Liver (tissue), 9 donors: ENCODE data around the gene KIRREL1. TPM values are rescaled to one million over a fixed set of nuclear protein-coding genes. Genes with fewer than 3 reads are reported as not detected.

Experiments used
- DNase-seq: peaks from one replicate; pipeline ENCODE4 v3.0.0-alpha.2; 2017; ENCODE audit warnings: low spot score
- H3K27ac ChIP-seq, 2 donors: one replicate each; pipeline ENCODE4 v1.7.0; 2013; ENCODE audit warnings: inconsistent platforms in 2 of 2, low read length in 2 of 2, control low read depth in 1 of 2, low read depth in 1 of 2, mild to moderate bottlenecking in 1 of 2
- H3K27me3 ChIP-seq, 4 donors: one replicate each; pipeline versions ENCODE4 v1.6.1 to v1.7.0; 2013; ENCODE audit warnings: low read length in 3 of 4, inconsistent platforms in 1 of 4, mild to moderate bottlenecking in 1 of 4, moderate library complexity in 1 of 4; ENCODE audit not compliant: control insufficient read depth in 4 of 4, insufficient read depth in 4 of 4
- H3K36me3 ChIP-seq, 4 donors: one replicate each; pipeline versions ENCODE4 v1.6.1 to v1.7.0; 2013; ENCODE audit warnings: low read length in 3 of 4, mild to moderate bottlenecking in 3 of 4, low read depth in 1 of 4, moderate library complexity in 1 of 4; ENCODE audit not compliant: control insufficient read depth in 4 of 4, insufficient read depth in 3 of 4
- H3K4me1 ChIP-seq, 4 donors: one replicate each; pipeline versions ENCODE4 v1.6.1 to v1.7.0; 2013; ENCODE audit warnings: low read length in 3 of 4, mild to moderate bottlenecking in 3 of 4, moderate library complexity in 1 of 4; ENCODE audit not compliant: control insufficient read depth in 4 of 4, insufficient read depth in 4 of 4
- H3K4me3 ChIP-seq, 3 donors: one replicate each; pipeline versions ENCODE4 v1.6.1 to v1.7.0; 2013; ENCODE audit warnings: low read length in 3 of 3, control low read depth in 1 of 3, low read depth in 1 of 3, mild to moderate bottlenecking in 1 of 3
- H3K9ac ChIP-seq, 2 donors: one replicate each; pipeline ENCODE4 v1.7.0; 2013; ENCODE audit warnings: low read length in 2 of 2, mild to moderate bottlenecking in 2 of 2, moderate library complexity in 2 of 2, control low read depth in 1 of 2, low read depth in 1 of 2
- H3K9me3 ChIP-seq, 4 donors: one replicate each; pipeline versions ENCODE4 v1.6.1 to v1.7.0; 2013; ENCODE audit warnings: low read length in 3 of 4; ENCODE audit not compliant: control insufficient read depth in 4 of 4
- ATF3 ChIP-seq: IDR thresholded peaks from 2 replicates; pipeline ENCODE4 v1.6.1; 2016; ENCODE audit warnings: antibody characterized with exemption
- CTCF ChIP-seq: fragments of 150-350 bp; IDR thresholded peaks from 2 replicates; pipeline ENCODE4 v1.5.1; 2017; ENCODE audit warnings: improper control_type of control experiment, low read depth, low read length; ENCODE audit not compliant: missing input control
- EGR1 ChIP-seq, 2 donors: IDR thresholded peaks; 2 replicates each; pipeline ENCODE4 v1.6.1; 2016 to 2018; ENCODE audit warnings: antibody characterized with exemption in 2 of 2, low read depth in 2 of 2
- FOXA1 ChIP-seq: IDR thresholded peaks from 2 replicates; pipeline ENCODE4 v1.6.1; 2016; ENCODE audit warnings: antibody characterized with exemption
- FOXA2 ChIP-seq: IDR thresholded peaks from 2 replicates; pipeline ENCODE4 v1.6.1; 2016; ENCODE audit warnings: antibody characterized with exemption
- GABPA ChIP-seq, 2 donors: IDR thresholded peaks in 1 of 2; conservative IDR thresholded peaks in 1 of 2; 2 replicates each; pipeline ENCODE4 v1.6.1; 2016; ENCODE audit warnings: antibody characterized with exemption in 2 of 2, mild to moderate bottlenecking in 1 of 2, moderate library complexity in 1 of 2
- HNF4A ChIP-seq, 2 donors: conservative IDR thresholded peaks; 2 replicates each; pipeline ENCODE4 v1.6.1; 2016; ENCODE audit warnings: antibody characterized with exemption in 2 of 2, mild to moderate bottlenecking in 2 of 2
- JUND ChIP-seq, 2 donors: IDR thresholded peaks; 2 replicates each; pipeline ENCODE4 v1.6.1; 2016; ENCODE audit warnings: antibody characterized with exemption in 2 of 2
- NR2F2 ChIP-seq: IDR thresholded peaks from 2 replicates; pipeline ENCODE4 v1.6.1; 2016; ENCODE audit warnings: antibody characterized with exemption
- RAD21 ChIP-seq, 2 donors: IDR thresholded peaks; 2 replicates each; pipeline ENCODE4 v1.6.1; 2016; ENCODE audit warnings: antibody characterized with exemption in 2 of 2, mild to moderate bottlenecking in 2 of 2
- RXRA ChIP-seq, 2 donors: IDR thresholded peaks; 2 replicates each; pipeline ENCODE4 v1.6.1; 2017 to 2018; ENCODE audit warnings: antibody characterized with exemption in 2 of 2, mild to moderate bottlenecking in 1 of 2
- SP1 ChIP-seq: IDR thresholded peaks from 2 replicates; pipeline ENCODE4 v1.6.1; 2018; ENCODE audit warnings: antibody characterized with exemption, mild to moderate bottlenecking
- TAF1 ChIP-seq: conservative IDR thresholded peaks from 2 replicates; pipeline ENCODE4 v1.6.1; 2016; ENCODE audit warnings: antibody characterized with exemption, mild to moderate bottlenecking
- YY1 ChIP-seq: IDR thresholded peaks from 2 replicates; pipeline ENCODE4 v1.6.1; 2016; ENCODE audit warnings: antibody characterized with exemption, mild to moderate bottlenecking
- WGBS: extraction: QIAGEN DNeasy Blood & Tissue Kit; methylation state at CpG from one replicate; pipeline ENCODE4 v1.1.7; 2013; 5-methylcytosine and 5-hydroxymethylcytosine counted together
- polyA plus RNA-seq, 2 donors: library from polyadenylated mRNA; stranded (reverse) in 1 of 2; unstranded in 1 of 2; fragments of 200-250 nt in 1 of 2; fragments of >200 nt in 1 of 2; fragmentation: Nextera tagmentation in 1 of 2; extraction: Ambion mirVana in 1 of 2; gene quantifications; one replicate each; pipeline versions ENCODE4 v1.2.1 to v1.2.3, GENCODE V29; 2013 to 2015
- total RNA-seq, 2 donors: library from RNA; depleted of rRNA; stranded (reverse); fragments of >200 nt; gene quantifications; one replicate each; pipeline ENCODE4 v1.2.3, GENCODE V29; 2014
- TF ChIP-seq, protein P1 (sequence below): IDR thresholded peaks from 2 replicates; pipeline ENCODE4 v1.6.1; 2016; ENCODE audit warnings: antibody characterized with exemption
- TF ChIP-seq, protein P2 (sequence below): IDR thresholded peaks from 2 replicates; pipeline ENCODE4 v1.6.1; 2016; ENCODE audit warnings: antibody characterized with exemption, mild to moderate bottlenecking
- donor health status: healthy.
- donor health status: healthy.
- donor health status: healthy.
- donor health status: healthy.
- donor health status: healthy.

Gene KIRREL1
- total and polyA plus RNA-seq, 4 donors: 0.82 to 6.0 (median 3.1) TPM

- WGBS: 84% methylated on average over 4 of the region's 4 CpGs
- H3K27me3 ChIP-seq: no peaks in the 10 kb centered on the region
- H3K4me3 ChIP-seq: no peak overlapping the region
- TF ChIP-seq CTCF (peak; percentile 45), RAD21 (IDR thresholded peaks at IDR 0.05) (peak; percentile 39 to 64), HNF4A (conservative IDR thresholded peaks at IDR 0.05) (no peak), RXRA (IDR thresholded peaks at IDR 0.05) (no peak)
- H3K9me3 ChIP-seq: no peaks in the 10 kb centered on the region
- no peaks in the 10 kb centered on the region for H3K4me1 ChIP-seq
- DNase-seq: no peak
- H3K27ac ChIP-seq: no peak overlapping the region
- no peaks in the 10 kb centered on the region for H3K36me3 ChIP-seq
- H3K9ac ChIP-seq: no peak overlapping the region
Measured at GRCh38 chr1:158095737-158096335, 102.4 kb downstream of the KIRREL1 start.

GRCh38 chr1:158098256-158098655, 104.8 kb downstream of the KIRREL1 start:
- no peak overlapping the region for H3K9ac ChIP-seq
- no peaks in the 10 kb centered on the region for H3K9me3 ChIP-seq
- H3K27me3 ChIP-seq: peaks cover 0 to 4% (median 0%) of the 10 kb centered on the region in 4 donors
- no peak for DNase-seq
- 85% methylated on average over 5 of the region's 5 CpGs for WGBS
- no peaks in the 10 kb centered on the region for H3K36me3 ChIP-seq
- peaks cover 0 to 1% (median 0%) of the 10 kb centered on the region in 4 donors for H3K4me1 ChIP-seq
- TF ChIP-seq CTCF: no peak
- no peak for TF ChIP-seq NR2F2
- TF ChIP-seq EGR1 (IDR thresholded peaks at IDR 0.05; ENCODE audit: low read depth in 2 of 2): no peak
- no peak for TF ChIP-seq JUND (IDR thresholded peaks at IDR 0.05)
- TF ChIP-seq HNF4A (conservative IDR thresholded peaks at IDR 0.05): no peak
- H3K27ac ChIP-seq: no peak overlapping the region
- no peak overlapping the region for H3K4me3 ChIP-seq

DNA sequence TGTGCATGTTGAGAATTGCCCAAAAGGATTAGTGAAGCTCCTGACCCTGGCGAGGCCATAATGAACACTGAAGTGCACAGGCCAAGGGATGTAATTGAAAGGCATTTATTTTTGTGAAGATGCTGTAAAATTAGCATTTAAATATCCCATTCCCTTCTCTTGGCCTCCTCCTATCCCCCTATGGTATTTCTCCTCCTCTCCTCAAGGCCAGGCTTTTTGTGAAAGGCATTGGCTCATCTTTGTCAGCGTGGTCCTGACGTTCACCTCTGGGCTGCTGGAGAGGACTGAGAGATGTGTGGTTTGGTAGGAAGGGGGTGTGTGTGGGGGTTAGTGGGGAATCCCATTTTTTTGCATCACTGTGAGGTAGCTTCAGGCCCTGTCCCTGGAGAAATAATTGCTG, 105.7 kb downstream of the KIRREL1 start:
- no peak for DNase-seq
- Histone ChIP-seq H3K27ac (no peak overlapping the region), H3K9me3 (no peaks in the 10 kb centered on the region), H3K27me3 (peaks cover 0 to 5% (median 2%) of the 10 kb centered on the region in 4 donors), H3K9ac (no peak overlapping the region), H3K4me3 (no peak overlapping the region), H3K36me3 (no peaks in the 10 kb centered on the region), H3K4me1 (peaks cover 0 to 1% (median 0%) of the 10 kb centered on the region in 4 donors)
- WGBS: 87% methylated on average over 3 of the region's 3 CpGs
- no peak for TF ChIP-seq YY1
- TF ChIP-seq, protein P1, sequence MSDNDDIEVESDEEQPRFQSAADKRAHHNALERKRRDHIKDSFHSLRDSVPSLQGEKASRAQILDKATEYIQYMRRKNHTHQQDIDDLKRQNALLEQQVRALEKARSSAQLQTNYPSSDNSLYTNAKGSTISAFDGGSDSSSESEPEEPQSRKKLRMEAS: no peak
- no peak for TF ChIP-seq HNF4A (conservative IDR thresholded peaks at IDR 0.05)
- no peak for TF ChIP-seq CTCF
- TF ChIP-seq NR2F2: no peak
- no peak for TF ChIP-seq RXRA (IDR thresholded peaks at IDR 0.05)
- no peak for TF ChIP-seq TAF1
- no peak for TF ChIP-seq JUND (IDR thresholded peaks at IDR 0.05)
- TF ChIP-seq RAD21 (IDR thresholded peaks at IDR 0.05): no peak
- no peak for TF ChIP-seq FOXA2
- TF ChIP-seq FOXA1: no peak
- TF ChIP-seq, protein P2, sequence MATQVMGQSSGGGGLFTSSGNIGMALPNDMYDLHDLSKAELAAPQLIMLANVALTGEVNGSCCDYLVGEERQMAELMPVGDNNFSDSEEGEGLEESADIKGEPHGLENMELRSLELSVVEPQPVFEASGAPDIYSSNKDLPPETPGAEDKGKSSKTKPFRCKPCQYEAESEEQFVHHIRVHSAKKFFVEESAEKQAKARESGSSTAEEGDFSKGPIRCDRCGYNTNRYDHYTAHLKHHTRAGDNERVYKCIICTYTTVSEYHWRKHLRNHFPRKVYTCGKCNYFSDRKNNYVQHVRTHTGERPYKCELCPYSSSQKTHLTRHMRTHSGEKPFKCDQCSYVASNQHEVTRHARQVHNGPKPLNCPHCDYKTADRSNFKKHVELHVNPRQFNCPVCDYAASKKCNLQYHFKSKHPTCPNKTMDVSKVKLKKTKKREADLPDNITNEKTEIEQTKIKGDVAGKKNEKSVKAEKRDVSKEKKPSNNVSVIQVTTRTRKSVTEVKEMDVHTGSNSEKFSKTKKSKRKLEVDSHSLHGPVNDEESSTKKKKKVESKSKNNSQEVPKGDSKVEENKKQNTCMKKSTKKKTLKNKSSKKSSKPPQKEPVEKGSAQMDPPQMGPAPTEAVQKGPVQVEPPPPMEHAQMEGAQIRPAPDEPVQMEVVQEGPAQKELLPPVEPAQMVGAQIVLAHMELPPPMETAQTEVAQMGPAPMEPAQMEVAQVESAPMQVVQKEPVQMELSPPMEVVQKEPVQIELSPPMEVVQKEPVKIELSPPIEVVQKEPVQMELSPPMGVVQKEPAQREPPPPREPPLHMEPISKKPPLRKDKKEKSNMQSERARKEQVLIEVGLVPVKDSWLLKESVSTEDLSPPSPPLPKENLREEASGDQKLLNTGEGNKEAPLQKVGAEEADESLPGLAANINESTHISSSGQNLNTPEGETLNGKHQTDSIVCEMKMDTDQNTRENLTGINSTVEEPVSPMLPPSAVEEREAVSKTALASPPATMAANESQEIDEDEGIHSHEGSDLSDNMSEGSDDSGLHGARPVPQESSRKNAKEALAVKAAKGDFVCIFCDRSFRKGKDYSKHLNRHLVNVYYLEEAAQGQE: no peak
- TF ChIP-seq SP1: no peak
- no peak for TF ChIP-seq GABPA (IDR thresholded peaks at IDR 0.05 in 1 of 2, conservative IDR thresholded peaks at IDR 0.05 in 1 of 2)
- TF ChIP-seq ATF3: no peak
- no peak for TF ChIP-seq EGR1 (IDR thresholded peaks at IDR 0.05; ENCODE audit: low read depth in 2 of 2)
